TTC549 (cell line): ENCODE measurements around the gene F12.
"Not testable (repeated sequence)": the region's sequence is repeated elsewhere in the genome, so short reads cannot be mapped to it uniquely, and the experiment has no call there.

Source experiments
- FAIRE-seq: peaks from 2 replicates; lab custom pipeline; 2012; peaks lifted over from hg19 to GRCh38; lab: Jason Lieb, UNC

The F12 gene

GRCh38 chr5:177432143-177432838, 22.9 kb upstream of the F12 start:
- no peak for FAIRE-seq

GRCh38 chr5:177431317-177432142, 22.2 kb upstream of the F12 start:
- FAIRE-seq = no peak

- no peak for FAIRE-seq
These were observed 21.6 kb upstream of the F12 start for GRCh38 chr5:177430972-177431316.

GRCh38 chr5:177430140-177430951, 21.0 kb upstream of the F12 start:
- no peak for FAIRE-seq

GRCh38 chr5:177429248-177430040, 20.1 kb upstream of the F12 start:
- FAIRE-seq = no peak

- no peak for FAIRE-seq
These were observed 19.3 kb upstream of the F12 start for GRCh38 chr5:177428574-177429217.

- FAIRE-seq = no peak
These were observed 18.7 kb upstream of the F12 start for GRCh38 chr5:177427919-177428573.

GRCh38 chr5:177427211-177427822, 18.0 kb upstream of the F12 start:
- no peak for FAIRE-seq

- no peak for FAIRE-seq
These were observed 17.3 kb upstream of the F12 start, which contains the start of gene GRK6 for GRCh38 chr5:177426566-177427210. Gene GRK6 (plus strand): TSS chr5:177426676. CDS start chr5:177426846, 170 bp downstream.

- FAIRE-seq = peak; percentile 97
These were observed 16.6 kb upstream of the F12 start for GRCh38 chr5:177425801-177426565.

- FAIRE-seq = no peak
These were observed 15.9 kb upstream of the F12 start for GRCh38 chr5:177425196-177425800.

- no peak for FAIRE-seq
These were observed 14.3 kb upstream of the F12 start for GRCh38 chr5:177423671-177424070.

GRCh38 chr5:177421062-177421798, 11.9 kb upstream of the F12 start:
- no peak for FAIRE-seq

- not testable (repeated sequence) for FAIRE-seq
These were observed 11.1 kb upstream of the F12 start for GRCh38 chr5:177420472-177420871.

- FAIRE-seq = no peak
These were observed 9.7 kb upstream of the F12 start for GRCh38 chr5:177419046-177419445.

GRCh38 chr5:177417081-177417480, 7.7 kb upstream of the F12 start:
- not testable (repeated sequence) for FAIRE-seq

- no peak for FAIRE-seq
These were observed 5.1 kb upstream of the F12 start for GRCh38 chr5:177414481-177414880.
